Measurements from ENCODE around the gene TMEM117. TPM values are rescaled to one million over a fixed set of nuclear protein-coding genes. Genes with fewer than 3 reads are reported as not detected.
"Not testable (repeated sequence)": the region's sequence is repeated elsewhere in the genome, so short reads cannot be mapped to it uniquely, and the experiment has no call there.

Gene TMEM117
- total RNA-seq, 2 experiments from 2014 or later: 0.95 to 7.1 TPM

GRCh38 chr12:43869184-43869583, 33.3 kb downstream of the TMEM117 start:
- Histone ChIP-seq H4K20me1 (ENCODE audit: insufficient read depth, low read length) (no peaks in the 10 kb centered on the region), H3K9me3 (ENCODE audit: low read length) (no peaks in the 10 kb centered on the region), H3K36me3 (ENCODE audit: insufficient read depth, low read length) (no peaks in the 10 kb centered on the region), H3K4me3 (ENCODE audit: low read depth, low read length, poor library complexity, severe bottlenecking) (no peak overlapping the region), H3K4me1 (ENCODE audit: insufficient read depth, low read length, poor library complexity, severe bottlenecking) (no peaks in the 10 kb centered on the region), H3K79me2 (ENCODE audit: insufficient read depth, low read depth, low read length) (no peaks in the 10 kb centered on the region), H2AFZ (ENCODE audit: low read length) (no peak overlapping the region), H3K27ac (ENCODE audit: low read depth, low read length, poor library complexity, severe bottlenecking) (no peak overlapping the region), H3K9me2 (ENCODE audit: insufficient read depth, low read length) (no peaks in the 10 kb centered on the region), H3K4me2 (ENCODE audit: low read length) (no peak overlapping the region)
- no peak for DNase-seq (ENCODE audit: low spot score)
- no TSS peak for BruUV-seq (replicated peaks)
- ChIA-PET CTCF (ENCODE audit: unreplicated experiment) (no interaction called here), POLR2A (interaction anchor here (0.6 to 0.9 kb wide), 3 partner anchors 14 to 180 kb away, joined by 3 to 4 read pairs (median 3); no protein-coding TSS in a partner anchor)
- TF ChIP-seq CTCF (conservative IDR thresholded peaks at IDR 0.05; ENCODE audit: low read length) (no peak), EZH2phosphoT487 (IDR thresholded peaks at IDR 0.05; ENCODE audit: borderline replicate concordance, low read depth, low read length) (no peak)
- intact Hi-C loops (cut with micrococcal nuclease; ENCODE audit: unreplicated experiment): no loop called here

- H2AFZ ChIP-seq (ENCODE audit: low read length); DNase-seq (ENCODE audit: low spot score); H4K20me1 ChIP-seq (ENCODE audit: insufficient read depth, low read length); H3K27ac ChIP-seq (ENCODE audit: low read depth, low read length, poor library complexity, severe bottlenecking); H3K4me3 ChIP-seq (ENCODE audit: low read depth, low read length, poor library complexity, severe bottlenecking); BruUV-seq (replicated peaks); H3K9me3 ChIP-seq (ENCODE audit: low read length); intact Hi-C loops (cut with micrococcal nuclease; ENCODE audit: unreplicated experiment); H3K4me1 ChIP-seq (ENCODE audit: insufficient read depth, low read length, poor library complexity, severe bottlenecking); H3K36me3 ChIP-seq (ENCODE audit: insufficient read depth, low read length); H3K9me2 ChIP-seq (ENCODE audit: insufficient read depth, low read length); H3K4me2 ChIP-seq (ENCODE audit: low read length); H3K79me2 ChIP-seq (ENCODE audit: insufficient read depth, low read depth, low read length): not testable (repeated sequence)
- CTCF ChIA-PET (ENCODE audit: unreplicated experiment): interaction anchor here (0.6 kb wide), 1 partner anchor 34 kb away, joined by 3 read pairs; no protein-coding TSS in a partner anchor
- POLR2A ChIA-PET: interaction anchor here (0.9 kb wide), 1 partner anchor 13 kb away, joined by 3 read pairs; no protein-coding TSS in a partner anchor
Observed at GRCh38 chr12:43869765-43870164, 33.9 kb downstream of the TMEM117 start.

- H3K4me3 ChIP-seq (ENCODE audit: low read depth, low read length, poor library complexity, severe bottlenecking); H2AFZ ChIP-seq (ENCODE audit: low read length); intact Hi-C loops (cut with micrococcal nuclease; ENCODE audit: unreplicated experiment); H3K27ac ChIP-seq (ENCODE audit: low read depth, low read length, poor library complexity, severe bottlenecking); H3K9me3 ChIP-seq (ENCODE audit: low read length); H4K20me1 ChIP-seq (ENCODE audit: insufficient read depth, low read length); BruUV-seq (replicated peaks); DNase-seq (ENCODE audit: low spot score); H3K4me1 ChIP-seq (ENCODE audit: insufficient read depth, low read length, poor library complexity, severe bottlenecking); H3K4me2 ChIP-seq (ENCODE audit: low read length); H3K36me3 ChIP-seq (ENCODE audit: insufficient read depth, low read length); CTCF ChIA-PET (ENCODE audit: unreplicated experiment); H3K79me2 ChIP-seq (ENCODE audit: insufficient read depth, low read depth, low read length); H3K9me2 ChIP-seq (ENCODE audit: insufficient read depth, low read length): not testable (repeated sequence)
- POLR2A ChIA-PET: interaction anchor here (1.3 kb wide), 1 partner anchor 93 kb away, joined by 4 read pairs; no protein-coding TSS in a partner anchor
Observed at GRCh38 chr12:43871258-43871657, 35.4 kb downstream of the TMEM117 start.

GRCh38 chr12:43872396-43872795, 36.5 kb downstream of the TMEM117 start:
- Histone ChIP-seq H4K20me1 (ENCODE audit: insufficient read depth, low read length) (no peaks in the 10 kb centered on the region), H3K9me2 (ENCODE audit: insufficient read depth, low read length) (no peaks in the 10 kb centered on the region), H3K36me3 (ENCODE audit: insufficient read depth, low read length) (no peaks in the 10 kb centered on the region), H3K79me2 (ENCODE audit: insufficient read depth, low read depth, low read length) (no peaks in the 10 kb centered on the region), H3K27ac (ENCODE audit: low read depth, low read length, poor library complexity, severe bottlenecking) (no peak overlapping the region), H3K9me3 (ENCODE audit: low read length) (no peaks in the 10 kb centered on the region), H2AFZ (ENCODE audit: low read length) (no peak overlapping the region), H3K4me2 (ENCODE audit: low read length) (no peak overlapping the region), H3K4me3 (ENCODE audit: low read depth, low read length, poor library complexity, severe bottlenecking) (no peak overlapping the region), H3K4me1 (ENCODE audit: insufficient read depth, low read length, poor library complexity, severe bottlenecking) (no peaks in the 10 kb centered on the region)
- intact Hi-C loops (cut with micrococcal nuclease; ENCODE audit: unreplicated experiment): no loop called here
- CTCF ChIA-PET (ENCODE audit: unreplicated experiment): no interaction called here
- BruUV-seq (replicated peaks): no TSS peak
- no peak for DNase-seq (ENCODE audit: low spot score)
- no peak for TF ChIP-seq CTCF (conservative IDR thresholded peaks at IDR 0.05; ENCODE audit: low read length)
- no peak for TF ChIP-seq EZH2phosphoT487 (IDR thresholded peaks at IDR 0.05; ENCODE audit: borderline replicate concordance, low read depth, low read length)
- POLR2A ChIA-PET: interaction anchor here (1.3 kb wide), 1 partner anchor 94 kb away, joined by 4 read pairs; no protein-coding TSS in a partner anchor

All from OCI-LY7 (cell line).